H1 (cell line): ENCODE results near the gene RPLP2. TPM values are rescaled to one million over a fixed set of nuclear protein-coding genes. Genes with fewer than 3 reads are reported as not detected.

Experiments used
- CHD2 ChIP-seq: IDR thresholded peaks from 2 replicates; pipeline ENCODE4 v1.6.1; 2012; ENCODE audit warnings: low read length, improper control_type of control experiment
- CHD7 ChIP-seq: fragments of 300-600 bp; sonication (generic); IDR thresholded peaks from 2 replicates; pipeline ENCODE4 v1.7.1; 2012; ENCODE audit warnings: low read length, moderate library complexity, mild to moderate bottlenecking, inconsistent platforms; ENCODE audit not compliant: insufficient replicate concordance
- CREB1 ChIP-seq: IDR thresholded peaks from 2 replicates; pipeline ENCODE4 v1.6.1; 2012; ENCODE audit warnings: inconsistent platforms
- GTF2F1 ChIP-seq: IDR thresholded peaks from 2 replicates; pipeline ENCODE4 v1.6.1; 2012; ENCODE audit warnings: low read depth, low read length, improper control_type of control experiment, borderline replicate concordance
- PHF8 ChIP-seq: fragments of 200-600 bp; sonication (generic); conservative IDR thresholded peaks from 2 replicates; pipeline ENCODE4 v1.7.1; 2012; ENCODE audit warnings: low read depth, mild to moderate bottlenecking, inconsistent platforms, low read length, moderate library complexity
- POLR2AphosphoS5 ChIP-seq: IDR thresholded peaks from 2 replicates; pipeline ENCODE4 v1.6.1; 2011; ENCODE audit warnings: low read depth, low read length
- RBBP5 ChIP-seq: IDR thresholded peaks from 2 replicates; pipeline ENCODE4 v1.7.1; 2012; ENCODE audit warnings: low read depth, mild to moderate bottlenecking, inconsistent platforms, low read length, moderate library complexity, borderline replicate concordance
- SAP30 ChIP-seq: fragments of 300-600 bp; sonication (generic); IDR thresholded peaks from 2 replicates; pipeline ENCODE4 v1.7.1; 2012; ENCODE audit warnings: low read length, moderate library complexity, mild to moderate bottlenecking, inconsistent platforms; ENCODE audit not compliant: insufficient read depth, insufficient replicate concordance
- SP2 ChIP-seq: IDR thresholded peaks from 2 replicates; pipeline ENCODE4 v1.6.1; 2012; ENCODE audit warnings: mild to moderate bottlenecking, low read length, inconsistent platforms
- SRF ChIP-seq: IDR thresholded peaks from 2 replicates; pipeline ENCODE4 v1.6.1; 2011; ENCODE audit warnings: mild to moderate bottlenecking, low read depth, low read length, moderate library complexity
- polyA plus RNA-seq, 7 experiments: library from polyadenylated mRNA; depleted of rRNA in 3 of 7; stranded (reverse) in 5 of 7; unstranded in 2 of 7; fragments of >200 nt in 5 of 7; fragments of 200-250 nt in 2 of 7; gene quantifications; 1 replicate in 5 of 7; 2 replicates in 1 of 7; 4 replicates in 1 of 7; pipeline versions ENCODE4 v1.2.1 to v1.2.3, GENCODE V29; 2011 to 2013; ENCODE audit warnings: missing spikeins in 2 of 7, mixed read lengths in 2 of 7
- total RNA-seq: library from RNA; stranded (reverse); fragmentation: NEBNext Ultra II Directional; extraction: Animal tissue kit (Norgen Biotek cat#: 25700); gene quantifications from 2 replicates; pipeline ENCODE4 v1.2.1, GENCODE V29; 2021

The RPLP2 gene
- total and polyA plus RNA-seq, 2 of the 8 experiments (the other 6 are each of a cell fraction or from before 2014, with no cell fraction given) = 1,789 to 2,106 TPM

GRCh38 chr11:772429-773390, 37.1 kb upstream of the RPLP2 start (continued):
- TF ChIP-seq CHD7 = no peak
- TF ChIP-seq RBBP5 = no peak
- TF ChIP-seq PHF8 = no peak
- TF ChIP-seq SP2 = no peak
- no peak for TF ChIP-seq CREB1
- no peak for TF ChIP-seq GTF2F1
- no peak for TF ChIP-seq POLR2AphosphoS5
- no peak for TF ChIP-seq SAP30
- TF ChIP-seq SRF = no peak
- TF ChIP-seq CHD2 = no peak
